ENCODE data around the gene IDI2. TPM values are rescaled to one million over a fixed set of nuclear protein-coding genes. Genes with fewer than 3 reads are reported as not detected.

The IDI2 gene
- total RNA-seq, 1 donor from 2014 or later: not detected

DNA sequence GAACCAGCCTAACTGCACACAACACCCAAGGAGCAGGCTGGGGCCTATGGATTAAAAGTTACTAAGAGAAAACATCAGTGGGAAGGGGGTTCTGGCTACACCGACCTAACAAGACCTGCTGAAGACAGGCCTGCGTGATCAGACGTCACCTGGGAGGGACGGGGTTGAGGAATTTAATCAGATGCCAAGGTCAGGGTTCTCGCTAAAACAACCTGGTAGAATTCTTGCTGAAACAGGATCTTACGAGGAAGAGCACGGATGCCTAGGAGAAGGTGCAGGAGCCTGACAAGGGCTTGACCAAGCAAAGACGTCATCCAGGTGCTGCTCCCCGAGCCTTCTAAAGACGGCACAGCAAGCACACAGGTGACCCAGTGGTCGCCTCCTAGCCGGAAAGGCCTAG is 1.6 kb downstream of the IDI2 start:
- no peak for DNase-seq (ENCODE audit: low read depth)
- H3K4me3 ChIP-seq (ENCODE audit: low read depth, low read length): no peak overlapping the region
- TF ChIP-seq, protein P1, sequence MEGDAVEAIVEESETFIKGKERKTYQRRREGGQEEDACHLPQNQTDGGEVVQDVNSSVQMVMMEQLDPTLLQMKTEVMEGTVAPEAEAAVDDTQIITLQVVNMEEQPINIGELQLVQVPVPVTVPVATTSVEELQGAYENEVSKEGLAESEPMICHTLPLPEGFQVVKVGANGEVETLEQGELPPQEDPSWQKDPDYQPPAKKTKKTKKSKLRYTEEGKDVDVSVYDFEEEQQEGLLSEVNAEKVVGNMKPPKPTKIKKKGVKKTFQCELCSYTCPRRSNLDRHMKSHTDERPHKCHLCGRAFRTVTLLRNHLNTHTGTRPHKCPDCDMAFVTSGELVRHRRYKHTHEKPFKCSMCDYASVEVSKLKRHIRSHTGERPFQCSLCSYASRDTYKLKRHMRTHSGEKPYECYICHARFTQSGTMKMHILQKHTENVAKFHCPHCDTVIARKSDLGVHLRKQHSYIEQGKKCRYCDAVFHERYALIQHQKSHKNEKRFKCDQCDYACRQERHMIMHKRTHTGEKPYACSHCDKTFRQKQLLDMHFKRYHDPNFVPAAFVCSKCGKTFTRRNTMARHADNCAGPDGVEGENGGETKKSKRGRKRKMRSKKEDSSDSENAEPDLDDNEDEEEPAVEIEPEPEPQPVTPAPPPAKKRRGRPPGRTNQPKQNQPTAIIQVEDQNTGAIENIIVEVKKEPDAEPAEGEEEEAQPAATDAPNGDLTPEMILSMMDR (conservative IDR thresholded peaks at IDR 0.05; ENCODE audit: low read depth, low read length): no peak

DNA sequence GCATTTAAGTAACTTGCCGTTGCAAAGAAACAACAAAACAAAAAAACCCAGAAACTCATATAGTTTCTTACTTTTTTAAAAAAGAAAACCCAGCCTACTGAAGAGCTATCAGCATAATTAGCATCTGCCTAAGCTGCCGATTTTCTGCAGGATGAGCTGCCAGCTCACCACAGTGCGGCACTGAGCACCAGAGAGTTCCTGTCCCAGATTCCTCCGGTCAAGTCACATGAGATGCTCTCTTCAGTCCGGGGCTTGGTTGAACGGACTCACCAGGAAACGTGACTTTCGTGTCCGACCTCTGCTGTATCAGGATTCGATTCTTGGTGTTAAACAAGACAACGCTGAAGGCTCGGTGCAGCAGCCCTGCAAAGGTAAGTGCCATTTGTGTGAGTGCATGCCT is 3.2 kb downstream of the IDI2 start:
- TF ChIP-seq, protein P1 (conservative IDR thresholded peaks at IDR 0.05; ENCODE audit: low read depth, low read length): no peak
- DNase-seq (ENCODE audit: low read depth): no peak
- no peak overlapping the region for H3K4me3 ChIP-seq (ENCODE audit: low read depth, low read length)

DNA sequence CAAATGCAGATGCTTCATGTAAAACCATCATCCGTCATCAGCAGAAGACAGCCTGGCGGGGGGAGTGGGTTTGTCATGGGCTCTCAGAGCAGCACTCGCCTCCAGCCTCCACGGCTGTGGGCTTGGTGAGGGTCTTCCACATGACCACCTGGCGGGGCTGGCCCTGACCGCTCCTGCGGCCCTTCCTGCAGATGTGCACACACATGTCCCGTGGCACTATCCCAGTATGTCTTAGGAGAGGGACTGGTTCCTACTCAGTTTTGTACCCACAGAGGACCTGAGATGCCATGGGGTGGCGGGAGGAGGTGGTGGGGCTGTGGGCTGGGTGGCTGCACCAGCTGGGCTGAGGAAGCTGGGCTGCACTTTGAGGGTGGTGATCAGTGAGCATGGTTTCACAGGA is 4.7 kb downstream of the IDI2 start:
- no peak overlapping the region for H3K4me3 ChIP-seq (ENCODE audit: low read depth, low read length)
- no peak for DNase-seq (ENCODE audit: low read depth)
- TF ChIP-seq, protein P1 (conservative IDR thresholded peaks at IDR 0.05; ENCODE audit: low read depth, low read length): no peak

DNA sequence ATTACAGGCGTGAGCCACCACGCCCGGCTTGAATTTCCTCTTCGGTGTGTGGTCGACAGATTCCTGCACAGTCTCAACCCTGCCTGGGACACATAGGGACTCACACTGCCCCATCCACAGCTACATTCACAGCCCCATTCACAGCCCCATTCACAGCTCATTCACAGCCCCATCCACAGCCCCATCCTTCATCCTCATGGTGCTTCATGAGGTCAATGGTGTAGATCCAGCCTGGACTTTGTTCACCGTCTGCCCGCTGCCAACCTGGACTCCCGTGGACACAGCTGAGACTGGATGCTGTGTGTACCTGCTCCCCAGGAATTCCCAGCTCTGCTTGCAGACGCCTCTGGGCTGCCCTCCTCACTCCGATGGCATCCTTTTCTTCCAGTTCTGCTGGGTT is 5.2 kb downstream of the IDI2 start:
- DNase-seq (ENCODE audit: low read depth): no peak
- TF ChIP-seq, protein P1 (conservative IDR thresholded peaks at IDR 0.05; ENCODE audit: low read depth, low read length): no peak
- H3K4me3 ChIP-seq (ENCODE audit: low read depth, low read length): no peak overlapping the region

DNA sequence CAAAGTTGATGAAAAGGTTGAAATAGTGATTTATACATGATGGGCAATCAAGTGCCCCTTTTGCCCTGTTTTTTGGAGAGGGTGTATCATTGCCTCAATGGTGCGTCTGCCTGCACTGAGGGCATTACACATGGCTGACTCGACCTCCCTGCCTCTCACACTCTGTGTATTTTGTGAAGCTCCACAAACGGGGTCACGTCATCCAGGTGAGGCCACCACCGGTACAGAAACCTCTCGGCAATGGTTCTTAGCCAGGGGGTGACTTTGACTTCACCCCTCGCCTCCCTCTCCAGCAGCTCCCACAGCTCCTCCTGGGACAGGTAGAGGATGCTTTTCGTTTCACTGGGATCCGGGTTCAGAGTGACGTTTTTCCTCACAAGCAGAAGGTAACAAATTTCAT is 6.3 kb downstream of the IDI2 start:
- TF ChIP-seq, protein P1 (conservative IDR thresholded peaks at IDR 0.05; ENCODE audit: low read depth, low read length): no peak
- H3K4me3 ChIP-seq (ENCODE audit: low read depth, low read length): no peak overlapping the region

DNA sequence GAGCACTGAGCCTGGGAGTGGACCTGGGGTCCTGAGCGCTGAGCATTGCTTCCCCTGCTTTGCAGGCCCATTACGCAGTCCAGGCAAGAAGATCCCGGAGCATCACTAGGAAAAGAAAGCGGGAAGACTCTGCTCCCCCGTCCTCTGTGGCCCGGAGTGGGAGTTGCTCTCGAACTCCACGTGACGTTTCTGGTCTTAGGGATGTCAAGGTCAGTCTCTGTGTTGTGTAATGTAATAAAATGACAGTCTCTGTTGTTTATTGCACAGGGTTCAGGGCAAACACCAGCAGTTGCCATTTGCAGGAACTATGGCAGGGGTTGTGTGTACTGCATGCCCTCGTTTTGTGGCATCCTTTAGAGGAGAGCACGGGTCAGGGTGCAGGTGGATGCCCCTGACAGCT is 10.0 kb downstream of the IDI2 start:
- no peak for DNase-seq (ENCODE audit: low read depth)
- TF ChIP-seq, protein P1 (conservative IDR thresholded peaks at IDR 0.05; ENCODE audit: low read depth, low read length): no peak
- no peak overlapping the region for H3K4me3 ChIP-seq (ENCODE audit: low read depth, low read length)

More for the DNA sequence above, 6.3 kb downstream of the IDI2 start:
- DNase-seq (ENCODE audit: low read depth): no peak

DNA sequence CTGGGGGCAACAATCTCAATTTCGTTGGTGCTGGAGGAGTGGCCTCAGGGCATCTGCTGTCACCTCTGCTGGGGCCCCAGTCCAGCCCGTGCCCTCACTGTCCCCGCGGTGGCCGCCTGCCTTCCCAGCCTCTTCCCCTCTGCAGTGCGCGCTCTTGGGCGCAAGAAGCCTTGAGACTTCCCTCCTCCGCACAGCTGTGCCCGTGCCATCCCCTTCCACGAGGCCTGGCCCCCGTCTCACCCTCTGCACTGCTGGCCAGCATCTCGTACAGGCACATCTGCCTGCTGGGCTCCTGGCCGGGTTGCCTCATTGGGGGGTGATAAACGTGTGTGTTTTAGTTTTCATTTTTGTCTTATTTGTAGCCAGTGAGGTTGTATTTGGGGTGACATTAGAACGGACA is 14.0 kb downstream of the IDI2 start:
- H3K4me3 ChIP-seq (ENCODE audit: low read depth, low read length): no peak overlapping the region
- DNase-seq (ENCODE audit: low read depth): no peak
- TF ChIP-seq, protein P1 (conservative IDR thresholded peaks at IDR 0.05; ENCODE audit: low read depth, low read length): no peak

Measured in epithelial cell of proximal tubule (primary cell).